ENCODE data around the gene SOX15.
A peak's percentile ranks its signal among the peaks of the same experiment; 100 is the strongest.

Gene SOX15

GRCh38 chr17:7572338-7572587, 17.6 kb downstream of the SOX15 start:
- H3K4me3 ChIP-seq (ENCODE audit: control insufficient read depth, low read depth, low read length) = peak overlapping the region; percentile 53
- no peak for TF ChIP-seq CTCF (conservative IDR thresholded peaks at IDR 0.05; ENCODE audit: control insufficient read depth, insufficient read depth, low read depth, low read length)
- no peak for DNase-seq (ENCODE audit: low read depth)

- no peak for DNase-seq (ENCODE audit: low read depth)
- H3K4me3 ChIP-seq (ENCODE audit: control insufficient read depth, low read depth, low read length) = no peak overlapping the region
- TF ChIP-seq CTCF (conservative IDR thresholded peaks at IDR 0.05; ENCODE audit: control insufficient read depth, insufficient read depth, low read depth, low read length) = no peak
Measured at GRCh38 chr17:7570351-7570750, 19.5 kb downstream of the SOX15 start.

- DNase-seq (ENCODE audit: low read depth) = no peak
- TF ChIP-seq CTCF (conservative IDR thresholded peaks at IDR 0.05; ENCODE audit: control insufficient read depth, insufficient read depth, low read depth, low read length) = no peak
Measured at GRCh38 chr17:7569571-7569970, 20.3 kb downstream of the SOX15 start.

GRCh38 chr17:7563115-7563869, 26.6 kb downstream of the SOX15 start:
- TF ChIP-seq CTCF (conservative IDR thresholded peaks at IDR 0.05; ENCODE audit: control insufficient read depth, insufficient read depth, low read depth, low read length) = no peak
- no peak for DNase-seq (ENCODE audit: low read depth)
- no peak overlapping the region for H3K4me3 ChIP-seq (ENCODE audit: control insufficient read depth, low read depth, low read length)

More at GRCh38 chr17:7569571-7569970, 20.3 kb downstream of the SOX15 start:
- H3K4me3 ChIP-seq (ENCODE audit: control insufficient read depth, low read depth, low read length) = no peak overlapping the region

- no peak for TF ChIP-seq CTCF (conservative IDR thresholded peaks at IDR 0.05; ENCODE audit: control insufficient read depth, insufficient read depth, low read depth, low read length)
- peak overlapping the region; percentile 78 for H3K4me3 ChIP-seq (ENCODE audit: control insufficient read depth, low read depth, low read length)
- DNase-seq (ENCODE audit: low read depth) = no peak
Measured at GRCh38 chr17:7562208-7562605, 27.7 kb downstream of the SOX15 start.

- DNase-seq (ENCODE audit: low read depth) = peak; percentile 83
- TF ChIP-seq CTCF (conservative IDR thresholded peaks at IDR 0.05; ENCODE audit: control insufficient read depth, insufficient read depth, low read depth, low read length) = no peak
- peak within 1 kb of the TSS; percentile 78 for H3K4me3 ChIP-seq (ENCODE audit: control insufficient read depth, low read depth, low read length)
Measured at GRCh38 chr17:7561589-7562207, 28.2 kb downstream of the SOX15 start, which contains the start of gene SENP3. SENP3 (plus strand) TSS chr17:7561919; CDS start chr17:7563077, 1,158 bp downstream.

All from fibroblast of mammary gland (primary cell).